OCI-LY3 (cell line): ENCODE results near the gene ALDH3B2.

Experiments
- CTCF ChIP-seq: fragments of 200-600, 300-600 bp; sonication (generic); IDR thresholded peaks from 2 replicates; pipeline ENCODE4 v1.5.1; 2014; ENCODE audit warnings: antibody characterized with exemption, low read length, low read depth
- EZH2phosphoT487 ChIP-seq: fragments of 200-600 bp; shearing (Covaris generic); IDR thresholded peaks from 2 replicates; pipeline ENCODE4 v1.6.1; 2018; ENCODE audit warnings: antibody characterized with exemption, mixed run types, low read depth

- TF ChIP-seq EZH2phosphoT487 (no peak), CTCF (no peak)
Measured at GRCh38 chr11:67647471-67647870, 27.0 kb downstream of the ALDH3B2 start.
